ENCODE data around the gene BTF3.

GRCh38 chr5:73519531-73520283 is 21.5 kb downstream of the BTF3 start:
- TF ChIP-seq, protein P1, sequence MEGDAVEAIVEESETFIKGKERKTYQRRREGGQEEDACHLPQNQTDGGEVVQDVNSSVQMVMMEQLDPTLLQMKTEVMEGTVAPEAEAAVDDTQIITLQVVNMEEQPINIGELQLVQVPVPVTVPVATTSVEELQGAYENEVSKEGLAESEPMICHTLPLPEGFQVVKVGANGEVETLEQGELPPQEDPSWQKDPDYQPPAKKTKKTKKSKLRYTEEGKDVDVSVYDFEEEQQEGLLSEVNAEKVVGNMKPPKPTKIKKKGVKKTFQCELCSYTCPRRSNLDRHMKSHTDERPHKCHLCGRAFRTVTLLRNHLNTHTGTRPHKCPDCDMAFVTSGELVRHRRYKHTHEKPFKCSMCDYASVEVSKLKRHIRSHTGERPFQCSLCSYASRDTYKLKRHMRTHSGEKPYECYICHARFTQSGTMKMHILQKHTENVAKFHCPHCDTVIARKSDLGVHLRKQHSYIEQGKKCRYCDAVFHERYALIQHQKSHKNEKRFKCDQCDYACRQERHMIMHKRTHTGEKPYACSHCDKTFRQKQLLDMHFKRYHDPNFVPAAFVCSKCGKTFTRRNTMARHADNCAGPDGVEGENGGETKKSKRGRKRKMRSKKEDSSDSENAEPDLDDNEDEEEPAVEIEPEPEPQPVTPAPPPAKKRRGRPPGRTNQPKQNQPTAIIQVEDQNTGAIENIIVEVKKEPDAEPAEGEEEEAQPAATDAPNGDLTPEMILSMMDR (IDR thresholded peaks at IDR 0.05 in 8 of 11, conservative IDR thresholded peaks at IDR 0.05 in 3 of 11), result peak; percentile 56 to 83 (median 71)
- TF ChIP-seq POLR2AphosphoS5 (IDR thresholded peaks at IDR 0.05), result no peak
- TF ChIP-seq POLR2A (IDR thresholded peaks at IDR 0.05), result no peak

Measured in spleen (tissue), 7 donors.